IMR-90 (cell line): Measurements from ENCODE around the gene HOXB9. TPM values are rescaled to one million over a fixed set of nuclear protein-coding genes. Genes with fewer than 3 reads are reported as not detected.

ENCODE experiments used
- ATAC-seq: fragments of 200-7000 bp; cut with Tn5 transposase; 2 replicates; pipeline ENCODE4 v1.9.1; 2020; ENCODE audit warnings: low read depth, mild to moderate bottlenecking, moderate library complexity
- BruUV-seq: library from RNA; stranded (reverse); fragments of 400-500 nt; replicated peaks from 2 replicates; lab custom pipeline; 2021; lab: Mats Ljungman, UMichigan
- CTCF ChIA-PET: fragments of 300-600 bp; formaldehyde crosslinking; extraction: SDS; loops from one replicate; lab custom pipeline; 2021; ENCODE audit warnings: antibody characterized with exemption; lab: Yijun Ruan, JAX
- POLR2A ChIA-PET: fragments of 300-600 bp; sonication (Branson Sonifier 250); formaldehyde crosslinking; loops from one replicate; lab custom pipeline; 2022; ENCODE audit warnings: antibody characterized with exemption; ENCODE audit not compliant: unreplicated experiment; lab: Charles Lee
- DNase-seq: peaks from one replicate; pipeline ENCODE4 v3.0.0; 2013
- H2AFZ ChIP-seq: replicated peaks from 2 replicates; pipeline ENCODE3; 2013; ENCODE audit warnings: low read length, mild to moderate bottlenecking; ENCODE audit not compliant: poor library complexity
- H2AK5ac ChIP-seq: 2 replicates; pipeline ENCODE4 v1.6.1; 2013; ENCODE audit warnings: low read depth, low read length, inconsistent platforms
- H2AK9ac ChIP-seq: replicated peaks from 2 replicates; pipeline ENCODE3; 2013; ENCODE audit warnings: mild to moderate bottlenecking, low read depth, low read length, moderate library complexity; ENCODE audit not compliant: poor library complexity
- H2BK120ac ChIP-seq: 2 replicates; pipeline ENCODE4 v1.6.1; 2013; ENCODE audit warnings: low read depth, low read length, inconsistent platforms
- H2BK15ac ChIP-seq: 3 replicates; pipeline ENCODE4 v1.6.1; 2013; ENCODE audit warnings: low read depth, low read length, inconsistent platforms
- H2BK20ac ChIP-seq: 2 replicates; pipeline ENCODE4 v1.6.1; 2013; ENCODE audit warnings: low read depth, mild to moderate bottlenecking, inconsistent platforms, low read length, moderate library complexity
- H2BK5ac ChIP-seq: 2 replicates; pipeline ENCODE4 v1.6.1; 2013; ENCODE audit warnings: mild to moderate bottlenecking, low read depth, low read length, inconsistent platforms; ENCODE audit not compliant: poor library complexity, severe bottlenecking
- H3K14ac ChIP-seq: replicated peaks from 2 replicates; pipeline ENCODE4 v1.6.1; 2013; ENCODE audit warnings: low read depth, low read length, inconsistent platforms
- H3K18ac ChIP-seq: 2 replicates; pipeline ENCODE4 v1.6.1; 2013; ENCODE audit warnings: low read depth, low read length, control low read depth
- H3K23ac ChIP-seq: 2 replicates; pipeline ENCODE4 v1.6.1; 2013; ENCODE audit warnings: low read depth, low read length, inconsistent platforms
- H3K27ac ChIP-seq: 2 replicates; pipeline ENCODE4 v1.5.1; 2013; ENCODE audit warnings: mild to moderate bottlenecking, control low read depth, low read length; ENCODE audit not compliant: insufficient read depth
- H3K27me3 ChIP-seq: 2 replicates; pipeline ENCODE4 v1.6.1; 2013; ENCODE audit warnings: low read length; ENCODE audit not compliant: control insufficient read depth, insufficient read depth
- H3K36me3 ChIP-seq: 2 replicates; pipeline ENCODE4 v1.6.1; 2013; ENCODE audit warnings: low read length, mixed read lengths; ENCODE audit not compliant: control insufficient read depth, insufficient read depth
- H3K4ac ChIP-seq: 2 replicates; pipeline ENCODE4 v1.6.1; 2013; ENCODE audit warnings: low read depth, low read length, inconsistent platforms
- H3K4me1 ChIP-seq: 2 replicates; pipeline ENCODE4 v1.6.1; 2013; ENCODE audit warnings: low read length, mixed read lengths; ENCODE audit not compliant: control insufficient read depth, insufficient read depth
- H3K4me2 ChIP-seq: 2 replicates; pipeline ENCODE4 v1.6.1; 2013; ENCODE audit warnings: low read depth, mild to moderate bottlenecking, control low read depth, low read length, moderate library complexity
- H3K4me3 ChIP-seq: 2 replicates; pipeline ENCODE4 v1.5.1; 2013; ENCODE audit warnings: low read depth, mild to moderate bottlenecking, control low read depth, low read length, moderate library complexity; ENCODE audit not compliant: insufficient read depth
- H3K56ac ChIP-seq: 2 replicates; pipeline ENCODE4 v1.6.1; 2013; ENCODE audit warnings: low read length, inconsistent platforms; ENCODE audit not compliant: insufficient read depth; ENCODE audit errors: extremely low read depth
- H3K79me1 ChIP-seq, 2 experiments: 2 replicates each; pipeline ENCODE4 v1.6.1; 2013; ENCODE audit warnings: low read length in 2 of 2, inconsistent platforms in 1 of 2, low read depth in 1 of 2
- H3K9ac ChIP-seq: 2 replicates; pipeline ENCODE4 v1.6.1; 2013; ENCODE audit warnings: low read depth, low read length, control low read depth
- H3K9me1 ChIP-seq: 2 replicates; pipeline ENCODE4 v1.6.1; 2013; ENCODE audit warnings: low read length, inconsistent platforms; ENCODE audit not compliant: insufficient read depth
- H3K9me3 ChIP-seq: 2 replicates; pipeline ENCODE4 v1.6.1; 2013; ENCODE audit warnings: low read length; ENCODE audit not compliant: control insufficient read depth, insufficient read depth
- H4K20me1 ChIP-seq: 2 replicates; pipeline ENCODE4 v1.6.1; 2013; ENCODE audit warnings: low read length, inconsistent platforms; ENCODE audit not compliant: insufficient read depth
- H4K5ac ChIP-seq: 2 replicates; pipeline ENCODE4 v1.6.1; 2013; ENCODE audit warnings: mild to moderate bottlenecking, low read depth, low read length, control low read depth
- H4K8ac ChIP-seq, 2 experiments: 2 replicates each; pipeline ENCODE4 v1.6.1; 2013; ENCODE audit warnings: low read depth in 2 of 2, low read length in 2 of 2, control low read depth in 1 of 2, inconsistent platforms in 1 of 2
- H4K91ac ChIP-seq: 2 replicates; pipeline ENCODE4 v1.6.1; 2013; ENCODE audit warnings: low read depth, low read length, inconsistent platforms; ENCODE audit not compliant: insufficient read depth
- BHLHE40 ChIP-seq: fragments of 150-350 bp; IDR thresholded peaks from 2 replicates; pipeline ENCODE4 v1.6.1; 2016; ENCODE audit warnings: mild to moderate bottlenecking, low read depth, low read length
- CEBPB ChIP-seq: IDR thresholded peaks from 2 replicates; pipeline ENCODE4 v1.6.1; 2012; ENCODE audit warnings: low read depth, low read length, improper control_type of control experiment
- CHD1 ChIP-seq: IDR thresholded peaks from 2 replicates; pipeline ENCODE4 v1.6.1; 2012; ENCODE audit warnings: low read depth, low read length, improper control_type of control experiment
- FOS ChIP-seq: fragments of 150-350 bp; IDR thresholded peaks from 2 replicates; pipeline ENCODE4 v1.6.1; 2016; ENCODE audit warnings: low read depth, low read length
- MAZ ChIP-seq: IDR thresholded peaks from 2 replicates; pipeline ENCODE4 v1.6.1; 2012; ENCODE audit warnings: low read depth, mild to moderate bottlenecking, low read length, improper control_type of control experiment, moderate library complexity, borderline replicate concordance
- POLR2A ChIP-seq: IDR thresholded peaks from 2 replicates; pipeline ENCODE4 v1.6.1; 2012; ENCODE audit warnings: mild to moderate bottlenecking, low read depth, low read length
- RCOR1 ChIP-seq: IDR thresholded peaks from 2 replicates; pipeline ENCODE4 v1.6.1; 2012; ENCODE audit warnings: mild to moderate bottlenecking, low read length, improper control_type of control experiment; ENCODE audit not compliant: insufficient replicate concordance
- RFX5 ChIP-seq: IDR thresholded peaks from 2 replicates; pipeline ENCODE4 v1.8.0; 2012; ENCODE audit warnings: low read depth, mild to moderate bottlenecking, low read length, moderate library complexity
- SMC3 ChIP-seq: fragments of 150-350 bp; IDR thresholded peaks from 2 replicates; pipeline ENCODE4 v1.6.1; 2016; ENCODE audit warnings: low read depth, mild to moderate bottlenecking, antibody characterized with exemption, low read length, moderate library complexity
- WGBS, 2 experiments: methylation state at CpG; one replicate each; pipeline versions ENCODE4 v1.1.5 to v1.1.7; 2013; ENCODE audit warnings: missing lambda C conversion rate in 2 of 2; ENCODE audit not compliant: insufficient read length in 1 of 2; ENCODE audit errors: extremely low coverage in 2 of 2; 5-methylcytosine and 5-hydroxymethylcytosine counted together
- dilution Hi-C: fragments of 300-500 bp; cut with HindIII; formaldehyde crosslinking; loops from one replicate; pipeline ENCODE4 v1.14.3; 2018; ENCODE audit warnings: low sequenced_read_pairs; ENCODE audit not compliant: unreplicated experiment
- in situ Hi-C: fragments of 300-500 bp; cut with MboI; formaldehyde crosslinking; loops from 3 replicates; pipeline ENCODE4 v1.14.3; 2019; ENCODE audit warnings: low sequenced_read_pairs, inconsistent platforms, mixed read lengths
- intact Hi-C: fragments of 100-400 bp; cut with micrococcal nuclease; formaldehyde crosslinking; loops from 2 replicates; pipeline ENCODE4 v1.10.0; 2022
- polyA plus RNA-seq, 3 experiments: library from polyadenylated mRNA; depleted of rRNA; stranded (reverse); fragments of >200 nt; gene quantifications; 2 replicates each; pipeline ENCODE4 v1.2.3, GENCODE V29; 2012; ENCODE audit warnings: low replicate concordance in 1 of 3
- total RNA-seq: library from RNA; depleted of rRNA; stranded (reverse); fragments of >200 nt; gene quantifications from 2 replicates; pipeline ENCODE4 v1.2.3, GENCODE V29; 2012
- TF ChIP-seq, protein P1 (sequence below): fragments of 150-350 bp; IDR thresholded peaks from 2 replicates; pipeline ENCODE4 v1.6.1; 2017; ENCODE audit warnings: mild to moderate bottlenecking, antibody characterized with exemption, low read length, low read depth
- TF ChIP-seq, protein P2 (sequence below): conservative IDR thresholded peaks from 2 replicates; pipeline ENCODE4 v1.5.1; 2012; ENCODE audit warnings: mild to moderate bottlenecking, low read depth, low read length, improper control_type of control experiment

The HOXB9 gene
- total and polyA plus RNA-seq, 2 of the 4 experiments (the other 2 are of a cell fraction) = 0.05 TPM; not detected in 1

DNA sequence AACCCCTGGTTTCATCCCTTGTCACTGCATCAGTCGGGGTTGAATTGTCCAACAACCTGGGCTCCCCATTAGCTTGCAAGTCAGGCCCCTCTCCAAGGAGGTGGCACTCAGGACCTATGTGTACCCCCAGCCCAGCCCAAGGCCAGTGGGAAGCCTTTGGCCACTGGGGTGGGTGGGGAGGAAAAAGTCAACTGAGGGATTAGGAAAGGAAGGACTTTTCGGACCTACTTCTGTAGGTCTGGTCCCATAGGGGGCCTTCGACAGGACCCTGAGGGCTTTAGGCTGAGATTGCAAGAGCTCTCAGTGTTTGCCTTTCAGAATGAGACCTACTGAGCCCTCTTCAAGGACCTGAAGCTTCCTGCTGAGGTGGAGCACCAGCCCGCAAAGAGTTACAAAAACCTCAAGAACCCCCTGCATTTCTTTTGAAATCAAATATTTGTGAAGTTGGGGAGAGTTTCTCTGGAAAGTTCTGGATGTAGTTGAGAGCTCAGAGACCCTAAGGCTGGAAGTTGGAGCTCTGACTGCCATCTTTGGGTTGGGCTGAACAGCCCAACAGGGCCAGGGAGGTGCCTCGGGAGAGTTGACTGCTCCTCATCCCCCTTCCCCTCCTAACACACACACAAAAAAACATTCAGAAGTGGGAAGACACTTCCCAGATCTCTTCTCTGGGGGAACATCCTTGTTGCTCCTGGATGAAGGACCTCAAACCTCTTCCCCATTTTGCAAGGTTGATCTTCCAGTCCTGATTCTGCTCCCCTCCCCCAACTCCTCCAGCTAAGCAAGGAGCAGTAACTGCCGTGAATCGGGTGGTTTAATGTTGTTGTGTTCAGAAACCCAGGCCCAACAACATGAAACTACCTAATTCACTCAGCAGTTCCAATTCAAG, 5.8 kb upstream of the HOXB9 start (continued):
- TF ChIP-seq, protein P1, sequence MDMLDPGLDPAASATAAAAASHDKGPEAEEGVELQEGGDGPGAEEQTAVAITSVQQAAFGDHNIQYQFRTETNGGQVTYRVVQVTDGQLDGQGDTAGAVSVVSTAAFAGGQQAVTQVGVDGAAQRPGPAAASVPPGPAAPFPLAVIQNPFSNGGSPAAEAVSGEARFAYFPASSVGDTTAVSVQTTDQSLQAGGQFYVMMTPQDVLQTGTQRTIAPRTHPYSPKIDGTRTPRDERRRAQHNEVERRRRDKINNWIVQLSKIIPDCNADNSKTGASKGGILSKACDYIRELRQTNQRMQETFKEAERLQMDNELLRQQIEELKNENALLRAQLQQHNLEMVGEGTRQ = no peak

- no peak overlapping the region for H2BK20ac ChIP-seq
- H2BK120ac ChIP-seq = no peak overlapping the region
- BruUV-seq = no TSS peak
- H3K9me1 ChIP-seq = no peaks in the 10 kb centered on the region
- ChIA-PET POLR2A (no interaction called here), CTCF (no interaction called here)
- H3K4me3 ChIP-seq = no peak overlapping the region
- H3K36me3 ChIP-seq = no peaks in the 10 kb centered on the region
- no peak overlapping the region for H3K18ac ChIP-seq
- no peak overlapping the region for H3K23ac ChIP-seq
- no peak overlapping the region for H2AK5ac ChIP-seq
- H3K14ac ChIP-seq = no peak overlapping the region
- in situ Hi-C loops = no loop called here
- peaks cover 39% of the 10 kb centered on the region for H3K9me3 ChIP-seq
- no peak overlapping the region for H3K27ac ChIP-seq
- peaks cover 3% of the 10 kb centered on the region; the same call in 1 of the 2 replicates for H4K20me1 ChIP-seq
- H2AFZ ChIP-seq = no peak overlapping the region
- no peak overlapping the region for H2BK5ac ChIP-seq
- no peak overlapping the region for H4K8ac ChIP-seq
- WGBS, 2 experiments = 0% methylated on average over 1 of the region's 15 CpGs; no CpG with 5 or more reads in 1 of the 2 experiments
- peaks cover 98% of the 10 kb centered on the region for H3K27me3 ChIP-seq
- intact Hi-C loops = no loop called here
- H2BK15ac ChIP-seq = no peak overlapping the region
- H3K4me2 ChIP-seq = no peak overlapping the region
- no peaks in the 10 kb centered on the region for H3K79me1 ChIP-seq
- dilution Hi-C loops = no loop called here
- no peak for ATAC-seq
- DNase-seq = no peak
- no peak overlapping the region for H4K91ac ChIP-seq
- H3K4me1 ChIP-seq = no peaks in the 10 kb centered on the region; the same call in 1 of the 2 replicates
- no peak overlapping the region for H3K4ac ChIP-seq
- H2AK9ac ChIP-seq = no peak overlapping the region
- H3K56ac ChIP-seq = no peak overlapping the region
- no peak overlapping the region for H3K9ac ChIP-seq
- H4K5ac ChIP-seq = no peak overlapping the region
- TF ChIP-seq MAZ (no peak), CHD1 (no peak), CEBPB (no peak), BHLHE40 (no peak), RCOR1 (no peak), RFX5 (no peak), FOS (no peak), SMC3 (no peak), POLR2A (no peak)
- TF ChIP-seq, protein P1 = no peak
- TF ChIP-seq, protein P2, sequence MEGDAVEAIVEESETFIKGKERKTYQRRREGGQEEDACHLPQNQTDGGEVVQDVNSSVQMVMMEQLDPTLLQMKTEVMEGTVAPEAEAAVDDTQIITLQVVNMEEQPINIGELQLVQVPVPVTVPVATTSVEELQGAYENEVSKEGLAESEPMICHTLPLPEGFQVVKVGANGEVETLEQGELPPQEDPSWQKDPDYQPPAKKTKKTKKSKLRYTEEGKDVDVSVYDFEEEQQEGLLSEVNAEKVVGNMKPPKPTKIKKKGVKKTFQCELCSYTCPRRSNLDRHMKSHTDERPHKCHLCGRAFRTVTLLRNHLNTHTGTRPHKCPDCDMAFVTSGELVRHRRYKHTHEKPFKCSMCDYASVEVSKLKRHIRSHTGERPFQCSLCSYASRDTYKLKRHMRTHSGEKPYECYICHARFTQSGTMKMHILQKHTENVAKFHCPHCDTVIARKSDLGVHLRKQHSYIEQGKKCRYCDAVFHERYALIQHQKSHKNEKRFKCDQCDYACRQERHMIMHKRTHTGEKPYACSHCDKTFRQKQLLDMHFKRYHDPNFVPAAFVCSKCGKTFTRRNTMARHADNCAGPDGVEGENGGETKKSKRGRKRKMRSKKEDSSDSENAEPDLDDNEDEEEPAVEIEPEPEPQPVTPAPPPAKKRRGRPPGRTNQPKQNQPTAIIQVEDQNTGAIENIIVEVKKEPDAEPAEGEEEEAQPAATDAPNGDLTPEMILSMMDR = no peak
Observed at GRCh38 chr17:48630925-48631692, 5.0 kb upstream of the HOXB9 start.
